Liver (tissue), 9 donors: ENCODE measurements around the gene IQSEC3. TPM values are rescaled to one million over a fixed set of nuclear protein-coding genes. Genes with fewer than 3 reads are reported as not detected.

Source experiments
- DNase-seq: peaks from one replicate; pipeline ENCODE4 v3.0.0-alpha.2; 2017; ENCODE audit warnings: low spot score
- H3K27ac ChIP-seq, 2 donors: one replicate each; pipeline ENCODE4 v1.7.0; 2013; ENCODE audit warnings: inconsistent platforms in 2 of 2, low read length in 2 of 2, control low read depth in 1 of 2, low read depth in 1 of 2, mild to moderate bottlenecking in 1 of 2
- H3K27me3 ChIP-seq, 4 donors: one replicate each; pipeline versions ENCODE4 v1.6.1 to v1.7.0; 2013; ENCODE audit warnings: low read length in 3 of 4, inconsistent platforms in 1 of 4, mild to moderate bottlenecking in 1 of 4, moderate library complexity in 1 of 4; ENCODE audit not compliant: control insufficient read depth in 4 of 4, insufficient read depth in 4 of 4
- H3K36me3 ChIP-seq, 4 donors: one replicate each; pipeline versions ENCODE4 v1.6.1 to v1.7.0; 2013; ENCODE audit warnings: low read length in 3 of 4, mild to moderate bottlenecking in 3 of 4, low read depth in 1 of 4, moderate library complexity in 1 of 4; ENCODE audit not compliant: control insufficient read depth in 4 of 4, insufficient read depth in 3 of 4
- H3K4me1 ChIP-seq, 4 donors: one replicate each; pipeline versions ENCODE4 v1.6.1 to v1.7.0; 2013; ENCODE audit warnings: low read length in 3 of 4, mild to moderate bottlenecking in 3 of 4, moderate library complexity in 1 of 4; ENCODE audit not compliant: control insufficient read depth in 4 of 4, insufficient read depth in 4 of 4
- H3K4me3 ChIP-seq, 3 donors: one replicate each; pipeline versions ENCODE4 v1.6.1 to v1.7.0; 2013; ENCODE audit warnings: low read length in 3 of 3, control low read depth in 1 of 3, low read depth in 1 of 3, mild to moderate bottlenecking in 1 of 3
- H3K9ac ChIP-seq, 2 donors: one replicate each; pipeline ENCODE4 v1.7.0; 2013; ENCODE audit warnings: low read length in 2 of 2, mild to moderate bottlenecking in 2 of 2, moderate library complexity in 2 of 2, control low read depth in 1 of 2, low read depth in 1 of 2
- H3K9me3 ChIP-seq, 4 donors: one replicate each; pipeline versions ENCODE4 v1.6.1 to v1.7.0; 2013; ENCODE audit warnings: low read length in 3 of 4; ENCODE audit not compliant: control insufficient read depth in 4 of 4
- EGR1 ChIP-seq, 2 donors: IDR thresholded peaks; 2 replicates each; pipeline ENCODE4 v1.6.1; 2016 to 2018; ENCODE audit warnings: antibody characterized with exemption in 2 of 2, low read depth in 2 of 2
- FOXA1 ChIP-seq: IDR thresholded peaks from 2 replicates; pipeline ENCODE4 v1.6.1; 2016; ENCODE audit warnings: antibody characterized with exemption
- FOXA2 ChIP-seq: IDR thresholded peaks from 2 replicates; pipeline ENCODE4 v1.6.1; 2016; ENCODE audit warnings: antibody characterized with exemption
- GABPA ChIP-seq, 2 donors: IDR thresholded peaks in 1 of 2; conservative IDR thresholded peaks in 1 of 2; 2 replicates each; pipeline ENCODE4 v1.6.1; 2016; ENCODE audit warnings: antibody characterized with exemption in 2 of 2, mild to moderate bottlenecking in 1 of 2, moderate library complexity in 1 of 2
- HNF4A ChIP-seq, 2 donors: conservative IDR thresholded peaks; 2 replicates each; pipeline ENCODE4 v1.6.1; 2016; ENCODE audit warnings: antibody characterized with exemption in 2 of 2, mild to moderate bottlenecking in 2 of 2
- HNF4G ChIP-seq: IDR thresholded peaks from 2 replicates; pipeline ENCODE4 v1.6.1; 2016; ENCODE audit warnings: antibody characterized with exemption
- JUND ChIP-seq, 2 donors: IDR thresholded peaks; 2 replicates each; pipeline ENCODE4 v1.6.1; 2016; ENCODE audit warnings: antibody characterized with exemption in 2 of 2
- NR2F2 ChIP-seq: IDR thresholded peaks from 2 replicates; pipeline ENCODE4 v1.6.1; 2016; ENCODE audit warnings: antibody characterized with exemption
- RAD21 ChIP-seq, 2 donors: IDR thresholded peaks; 2 replicates each; pipeline ENCODE4 v1.6.1; 2016; ENCODE audit warnings: antibody characterized with exemption in 2 of 2, mild to moderate bottlenecking in 2 of 2
- RXRA ChIP-seq, 2 donors: IDR thresholded peaks; 2 replicates each; pipeline ENCODE4 v1.6.1; 2017 to 2018; ENCODE audit warnings: antibody characterized with exemption in 2 of 2, mild to moderate bottlenecking in 1 of 2
- SP1 ChIP-seq: IDR thresholded peaks from 2 replicates; pipeline ENCODE4 v1.6.1; 2018; ENCODE audit warnings: antibody characterized with exemption, mild to moderate bottlenecking
- TAF1 ChIP-seq: conservative IDR thresholded peaks from 2 replicates; pipeline ENCODE4 v1.6.1; 2016; ENCODE audit warnings: antibody characterized with exemption, mild to moderate bottlenecking
- YY1 ChIP-seq: IDR thresholded peaks from 2 replicates; pipeline ENCODE4 v1.6.1; 2016; ENCODE audit warnings: antibody characterized with exemption, mild to moderate bottlenecking
- WGBS: extraction: QIAGEN DNeasy Blood & Tissue Kit; methylation state at CpG from one replicate; pipeline ENCODE4 v1.1.7; 2013; 5-methylcytosine and 5-hydroxymethylcytosine counted together
- polyA plus RNA-seq, 2 donors: library from polyadenylated mRNA; stranded (reverse) in 1 of 2; unstranded in 1 of 2; fragments of 200-250 nt in 1 of 2; fragments of >200 nt in 1 of 2; fragmentation: Nextera tagmentation in 1 of 2; extraction: Ambion mirVana in 1 of 2; gene quantifications; one replicate each; pipeline versions ENCODE4 v1.2.1 to v1.2.3, GENCODE V29; 2013 to 2015
- total RNA-seq, 2 donors: library from RNA; depleted of rRNA; stranded (reverse); fragments of >200 nt; gene quantifications; one replicate each; pipeline ENCODE4 v1.2.3, GENCODE V29; 2014
- TF ChIP-seq, protein P1 (sequence below): fragments of 150-350 bp; IDR thresholded peaks from 2 replicates; pipeline ENCODE4 v1.5.1; 2017; ENCODE audit warnings: improper control_type of control experiment, low read depth, low read length; ENCODE audit not compliant: missing input control
- TF ChIP-seq, protein P2 (sequence below): IDR thresholded peaks from 2 replicates; pipeline ENCODE4 v1.6.1; 2016; ENCODE audit warnings: antibody characterized with exemption
- TF ChIP-seq, protein P3 (sequence below): IDR thresholded peaks from 2 replicates; pipeline ENCODE4 v1.6.1; 2016; ENCODE audit warnings: antibody characterized with exemption
- TF ChIP-seq, protein P4 (sequence below): IDR thresholded peaks from 2 replicates; pipeline ENCODE4 v1.6.1; 2016; ENCODE audit warnings: antibody characterized with exemption
- TF ChIP-seq, protein P5 (sequence below): IDR thresholded peaks from 2 replicates; pipeline ENCODE4 v1.6.1; 2016; ENCODE audit warnings: antibody characterized with exemption, mild to moderate bottlenecking
- donor health status: healthy.
- donor health status: healthy.
- donor health status: healthy.
- donor health status: healthy.
- donor health status: healthy.

The IQSEC3 gene
- total and polyA plus RNA-seq, 4 donors, result under 0.01 to 0.79 (median 0.48) TPM

DNA sequence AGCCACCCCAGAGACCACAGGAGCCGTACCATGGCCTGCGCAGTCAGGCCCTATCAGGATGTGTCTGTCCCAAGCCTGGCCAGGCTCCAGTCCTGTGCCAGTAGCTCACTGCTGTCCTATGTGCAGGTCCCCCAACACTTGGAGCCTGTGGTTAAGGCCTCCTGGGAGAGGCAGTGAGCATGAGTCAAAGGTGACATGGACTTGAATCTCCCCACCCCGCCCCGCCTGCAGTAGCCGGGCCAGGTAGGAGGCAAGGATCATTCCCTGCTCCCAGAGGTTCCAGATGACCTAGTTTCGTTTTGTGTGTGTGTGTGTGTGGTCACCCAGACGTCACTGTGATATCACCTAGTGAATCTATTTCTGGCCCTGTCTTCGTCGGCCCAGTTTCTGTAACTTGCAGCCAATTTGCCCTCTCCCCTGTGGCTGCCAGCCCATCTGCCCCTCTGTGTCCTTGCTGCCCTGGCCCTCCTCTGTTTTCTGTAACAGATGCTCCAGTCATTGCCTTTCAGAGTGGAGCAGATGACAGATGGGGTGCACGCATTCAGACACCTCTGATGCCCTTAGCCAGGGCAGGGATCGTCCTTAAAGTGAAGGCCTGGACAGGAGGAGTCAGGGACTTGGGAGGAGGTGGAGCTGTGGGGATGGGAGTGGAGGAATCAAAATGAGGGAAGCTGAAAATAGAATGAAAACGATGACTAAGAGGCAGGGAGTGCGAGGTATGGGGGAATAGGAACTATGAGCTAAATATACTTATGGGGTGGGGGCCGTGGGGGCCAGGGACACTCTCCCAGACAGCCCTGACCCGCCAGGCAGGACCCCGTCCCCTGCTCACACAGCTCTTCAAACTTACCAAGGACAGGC is 110.0 kb downstream of the IQSEC3 start:
- no peak overlapping the region for H3K9ac ChIP-seq

More for the DNA sequence above, 110.0 kb downstream of the IQSEC3 start:
- no peaks in the 10 kb centered on the region for H3K27me3 ChIP-seq
- H3K36me3 ChIP-seq, result no peaks in the 10 kb centered on the region
- H3K4me1 ChIP-seq, result peaks cover 6 to 29% (median 15%) of the 10 kb centered on the region in 4 donors
- DNase-seq, result peak; percentile 50
- no peak overlapping the region for H3K4me3 ChIP-seq
- H3K27ac ChIP-seq, result peak overlapping the region; percentile 65 to 95
- no peaks in the 10 kb centered on the region for H3K9me3 ChIP-seq
- 45% methylated on average over 16 of the region's 16 CpGs for WGBS
- TF ChIP-seq, protein P1, sequence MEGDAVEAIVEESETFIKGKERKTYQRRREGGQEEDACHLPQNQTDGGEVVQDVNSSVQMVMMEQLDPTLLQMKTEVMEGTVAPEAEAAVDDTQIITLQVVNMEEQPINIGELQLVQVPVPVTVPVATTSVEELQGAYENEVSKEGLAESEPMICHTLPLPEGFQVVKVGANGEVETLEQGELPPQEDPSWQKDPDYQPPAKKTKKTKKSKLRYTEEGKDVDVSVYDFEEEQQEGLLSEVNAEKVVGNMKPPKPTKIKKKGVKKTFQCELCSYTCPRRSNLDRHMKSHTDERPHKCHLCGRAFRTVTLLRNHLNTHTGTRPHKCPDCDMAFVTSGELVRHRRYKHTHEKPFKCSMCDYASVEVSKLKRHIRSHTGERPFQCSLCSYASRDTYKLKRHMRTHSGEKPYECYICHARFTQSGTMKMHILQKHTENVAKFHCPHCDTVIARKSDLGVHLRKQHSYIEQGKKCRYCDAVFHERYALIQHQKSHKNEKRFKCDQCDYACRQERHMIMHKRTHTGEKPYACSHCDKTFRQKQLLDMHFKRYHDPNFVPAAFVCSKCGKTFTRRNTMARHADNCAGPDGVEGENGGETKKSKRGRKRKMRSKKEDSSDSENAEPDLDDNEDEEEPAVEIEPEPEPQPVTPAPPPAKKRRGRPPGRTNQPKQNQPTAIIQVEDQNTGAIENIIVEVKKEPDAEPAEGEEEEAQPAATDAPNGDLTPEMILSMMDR, result no peak
- TF ChIP-seq TAF1 (no peak), FOXA1 (no peak), NR2F2 (peak; percentile 18), EGR1 (IDR thresholded peaks at IDR 0.05; ENCODE audit: low read depth in 2 of 2) (no peak), JUND (IDR thresholded peaks at IDR 0.05) (peak; percentile 5 to 65), FOXA2 (no peak), YY1 (no peak), RXRA (IDR thresholded peaks at IDR 0.05) (peak; percentile 57 to 72), HNF4G (no peak), HNF4A (conservative IDR thresholded peaks at IDR 0.05) (peak; percentile 80 to 84), GABPA (IDR thresholded peaks at IDR 0.05 in 1 of 2, conservative IDR thresholded peaks at IDR 0.05 in 1 of 2) (no peak), SP1 (peak; percentile 79), RAD21 (IDR thresholded peaks at IDR 0.05) (peak in 1 of 2 donors; percentile 17)
- TF ChIP-seq, protein P2, sequence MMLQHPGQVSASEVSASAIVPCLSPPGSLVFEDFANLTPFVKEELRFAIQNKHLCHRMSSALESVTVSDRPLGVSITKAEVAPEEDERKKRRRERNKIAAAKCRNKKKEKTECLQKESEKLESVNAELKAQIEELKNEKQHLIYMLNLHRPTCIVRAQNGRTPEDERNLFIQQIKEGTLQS, result no peak
- TF ChIP-seq, protein P3, sequence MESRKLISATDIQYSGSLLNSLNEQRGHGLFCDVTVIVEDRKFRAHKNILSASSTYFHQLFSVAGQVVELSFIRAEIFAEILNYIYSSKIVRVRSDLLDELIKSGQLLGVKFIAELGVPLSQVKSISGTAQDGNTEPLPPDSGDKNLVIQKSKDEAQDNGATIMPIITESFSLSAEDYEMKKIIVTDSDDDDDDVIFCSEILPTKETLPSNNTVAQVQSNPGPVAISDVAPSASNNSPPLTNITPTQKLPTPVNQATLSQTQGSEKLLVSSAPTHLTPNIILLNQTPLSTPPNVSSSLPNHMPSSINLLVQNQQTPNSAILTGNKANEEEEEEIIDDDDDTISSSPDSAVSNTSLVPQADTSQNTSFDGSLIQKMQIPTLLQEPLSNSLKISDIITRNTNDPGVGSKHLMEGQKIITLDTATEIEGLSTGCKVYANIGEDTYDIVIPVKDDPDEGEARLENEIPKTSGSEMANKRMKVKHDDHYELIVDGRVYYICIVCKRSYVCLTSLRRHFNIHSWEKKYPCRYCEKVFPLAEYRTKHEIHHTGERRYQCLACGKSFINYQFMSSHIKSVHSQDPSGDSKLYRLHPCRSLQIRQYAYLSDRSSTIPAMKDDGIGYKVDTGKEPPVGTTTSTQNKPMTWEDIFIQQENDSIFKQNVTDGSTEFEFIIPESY, result no peak
- TF ChIP-seq, protein P4, sequence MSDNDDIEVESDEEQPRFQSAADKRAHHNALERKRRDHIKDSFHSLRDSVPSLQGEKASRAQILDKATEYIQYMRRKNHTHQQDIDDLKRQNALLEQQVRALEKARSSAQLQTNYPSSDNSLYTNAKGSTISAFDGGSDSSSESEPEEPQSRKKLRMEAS, result no peak
- TF ChIP-seq, protein P5, sequence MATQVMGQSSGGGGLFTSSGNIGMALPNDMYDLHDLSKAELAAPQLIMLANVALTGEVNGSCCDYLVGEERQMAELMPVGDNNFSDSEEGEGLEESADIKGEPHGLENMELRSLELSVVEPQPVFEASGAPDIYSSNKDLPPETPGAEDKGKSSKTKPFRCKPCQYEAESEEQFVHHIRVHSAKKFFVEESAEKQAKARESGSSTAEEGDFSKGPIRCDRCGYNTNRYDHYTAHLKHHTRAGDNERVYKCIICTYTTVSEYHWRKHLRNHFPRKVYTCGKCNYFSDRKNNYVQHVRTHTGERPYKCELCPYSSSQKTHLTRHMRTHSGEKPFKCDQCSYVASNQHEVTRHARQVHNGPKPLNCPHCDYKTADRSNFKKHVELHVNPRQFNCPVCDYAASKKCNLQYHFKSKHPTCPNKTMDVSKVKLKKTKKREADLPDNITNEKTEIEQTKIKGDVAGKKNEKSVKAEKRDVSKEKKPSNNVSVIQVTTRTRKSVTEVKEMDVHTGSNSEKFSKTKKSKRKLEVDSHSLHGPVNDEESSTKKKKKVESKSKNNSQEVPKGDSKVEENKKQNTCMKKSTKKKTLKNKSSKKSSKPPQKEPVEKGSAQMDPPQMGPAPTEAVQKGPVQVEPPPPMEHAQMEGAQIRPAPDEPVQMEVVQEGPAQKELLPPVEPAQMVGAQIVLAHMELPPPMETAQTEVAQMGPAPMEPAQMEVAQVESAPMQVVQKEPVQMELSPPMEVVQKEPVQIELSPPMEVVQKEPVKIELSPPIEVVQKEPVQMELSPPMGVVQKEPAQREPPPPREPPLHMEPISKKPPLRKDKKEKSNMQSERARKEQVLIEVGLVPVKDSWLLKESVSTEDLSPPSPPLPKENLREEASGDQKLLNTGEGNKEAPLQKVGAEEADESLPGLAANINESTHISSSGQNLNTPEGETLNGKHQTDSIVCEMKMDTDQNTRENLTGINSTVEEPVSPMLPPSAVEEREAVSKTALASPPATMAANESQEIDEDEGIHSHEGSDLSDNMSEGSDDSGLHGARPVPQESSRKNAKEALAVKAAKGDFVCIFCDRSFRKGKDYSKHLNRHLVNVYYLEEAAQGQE, result peak; percentile 36
